Measurements from ENCODE around the gene CMYA5.

DNA sequence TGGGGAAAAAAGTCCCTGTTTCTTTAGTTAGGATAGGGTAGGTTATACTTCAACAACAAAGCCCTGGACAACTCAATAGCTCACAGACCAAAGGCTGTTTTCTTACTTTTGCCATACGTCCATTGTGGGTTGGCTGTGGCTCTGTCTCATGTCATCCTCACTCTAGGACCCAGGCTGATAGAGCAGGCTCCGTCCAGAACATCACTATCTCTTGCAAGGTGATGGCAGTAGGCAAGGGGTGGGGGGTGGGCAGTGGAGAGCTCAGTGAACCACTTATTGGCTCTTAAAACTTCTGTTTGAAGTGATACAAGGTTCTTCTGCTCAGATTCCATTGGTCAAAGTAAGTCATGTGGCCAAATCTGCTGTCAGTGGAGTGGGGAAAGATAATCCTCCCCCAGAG lies 126.4 kb downstream of the CMYA5 start:
- TF ChIP-seq CTCF (IDR thresholded peaks at IDR 0.05) = no peak
- no peak for TF ChIP-seq POLR2A (IDR thresholded peaks at IDR 0.05)
- TF ChIP-seq POLR2AphosphoS5 (IDR thresholded peaks at IDR 0.05) = no peak

All from prostate gland (tissue), 2 donors.